HG02571 (cell line): ENCODE data around the gene SS18.

Experiments
- ATAC-seq: cut with Tn5 transposase; IDR thresholded peaks from one replicate; pipeline ENCODE4 v1.9.1; 2021; ENCODE audit warnings: mild to moderate bottlenecking, moderate library complexity; ENCODE audit not compliant: unreplicated experiment

SS18 gene

DNA sequence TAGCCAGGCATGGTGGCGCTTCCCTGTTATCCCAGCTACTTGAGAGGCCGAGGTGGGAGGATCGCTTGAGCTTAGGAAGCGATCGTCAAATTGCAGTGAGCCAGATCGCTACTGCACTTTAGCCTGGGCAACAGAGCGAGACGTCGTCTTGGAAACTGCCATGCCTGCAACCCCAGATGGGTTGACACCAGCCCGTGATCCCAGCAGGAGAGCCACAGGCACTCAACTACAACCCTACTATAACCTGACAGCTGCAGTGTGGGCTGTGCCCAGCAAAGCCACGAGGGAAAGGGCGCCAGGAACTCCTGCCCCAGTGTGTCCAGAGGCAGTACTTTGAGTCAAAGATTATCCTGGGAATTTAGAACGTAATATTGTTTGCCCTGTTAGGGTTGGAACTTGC lies 85.6 kb downstream of the SS18 start:
- ATAC-seq = no peak

DNA sequence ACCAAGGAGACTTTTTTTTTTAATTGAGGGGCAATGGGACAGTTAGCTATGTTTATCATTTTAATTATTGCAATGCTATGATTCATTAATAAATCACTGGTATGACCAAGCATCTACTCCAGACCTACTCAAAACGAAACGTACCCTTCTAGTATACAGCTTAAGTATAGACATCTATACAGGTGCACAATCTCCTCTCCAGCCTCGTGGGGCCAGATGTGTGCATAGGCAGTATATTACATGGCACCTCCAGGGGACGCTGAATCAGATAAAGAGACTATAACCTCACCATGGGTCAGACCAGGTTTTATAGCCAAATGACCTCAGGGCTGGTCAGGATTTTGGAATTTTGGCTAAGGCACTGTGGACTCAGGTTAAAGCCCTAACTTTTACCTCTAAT lies 86.6 kb downstream of the SS18 start:
- ATAC-seq = no peak

DNA sequence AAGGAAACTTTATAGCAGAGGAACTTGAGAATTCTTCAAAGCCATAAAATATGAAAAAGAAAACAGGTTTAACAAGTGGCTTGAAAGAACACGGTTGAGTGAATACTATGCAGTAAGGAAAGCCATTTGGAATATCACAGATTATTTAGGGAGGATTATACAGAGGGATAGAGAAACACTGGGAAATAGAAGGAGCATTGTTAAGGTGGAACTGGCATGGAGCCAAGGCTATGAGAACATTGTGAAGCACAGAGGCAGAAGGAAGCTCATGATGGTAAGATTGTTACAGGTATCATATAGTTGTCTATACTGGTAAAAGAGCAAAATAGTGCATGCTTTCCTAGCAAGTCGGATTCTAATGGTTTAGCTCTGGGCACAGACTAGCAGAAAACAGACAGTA lies 87.1 kb downstream of the SS18 start:
- no peak for ATAC-seq

DNA sequence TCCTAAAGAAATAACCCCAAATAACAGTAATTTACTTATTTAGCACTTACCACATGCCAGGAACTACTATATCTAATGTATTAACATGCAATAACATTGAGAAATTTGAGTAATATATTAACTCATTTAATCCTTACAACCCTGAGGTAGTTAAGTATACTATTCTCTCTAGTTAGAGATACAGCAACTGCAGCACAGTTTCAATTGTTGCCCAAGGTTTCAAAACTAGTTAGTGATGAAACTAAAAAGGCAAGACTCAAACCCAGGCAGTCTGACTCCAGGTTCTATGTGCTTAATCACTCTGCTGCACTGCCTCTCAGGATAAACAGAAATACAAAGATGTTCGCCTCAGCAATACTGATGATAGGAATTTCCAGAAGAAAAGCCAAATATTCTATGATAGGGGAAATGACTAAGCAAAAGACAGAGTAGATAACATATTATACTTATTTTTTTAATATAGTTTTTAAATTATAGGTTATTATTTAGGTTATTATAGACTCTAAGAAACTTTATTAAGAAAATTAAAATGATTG lies 88.0 kb downstream of the SS18 start:
- no peak for ATAC-seq

DNA sequence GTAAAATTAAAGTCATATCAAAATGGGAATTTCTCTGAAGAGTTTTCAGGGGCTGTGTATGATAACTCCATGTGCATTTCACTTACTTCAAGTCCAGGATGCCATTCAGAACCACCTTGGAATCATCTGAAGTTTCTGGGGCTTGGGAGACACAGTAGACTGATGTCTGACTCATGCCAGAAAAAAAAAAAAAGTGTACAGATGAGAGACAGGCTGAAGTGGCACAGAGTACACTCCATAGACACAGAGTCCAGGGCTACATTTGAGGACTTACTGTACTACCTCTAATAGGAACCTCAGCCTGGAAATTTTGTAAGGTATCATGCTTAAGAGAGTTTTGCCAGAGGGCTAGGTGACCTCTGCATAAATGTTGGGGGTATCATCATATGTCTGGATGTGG lies 92.0 kb downstream of the SS18 start:
- ATAC-seq = no peak

DNA sequence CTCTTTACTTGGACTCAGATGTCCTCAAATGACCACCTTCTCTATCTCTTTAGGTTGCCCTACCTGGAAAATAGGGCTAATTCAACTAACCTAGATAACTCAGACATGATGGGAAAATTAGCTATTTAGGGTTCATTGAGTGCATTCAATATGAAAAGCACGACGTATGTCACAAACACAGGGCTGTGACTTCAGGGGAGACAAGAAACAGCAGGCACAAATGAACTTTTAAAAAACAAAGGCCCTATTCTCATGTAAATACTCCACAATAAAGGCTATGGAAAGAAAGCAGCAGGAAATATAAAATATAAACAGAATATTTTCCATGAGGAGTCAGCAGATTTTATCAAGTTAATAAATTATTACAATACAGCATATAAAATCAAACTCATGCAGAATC lies 97.8 kb downstream of the SS18 start:
- ATAC-seq = no peak

DNA sequence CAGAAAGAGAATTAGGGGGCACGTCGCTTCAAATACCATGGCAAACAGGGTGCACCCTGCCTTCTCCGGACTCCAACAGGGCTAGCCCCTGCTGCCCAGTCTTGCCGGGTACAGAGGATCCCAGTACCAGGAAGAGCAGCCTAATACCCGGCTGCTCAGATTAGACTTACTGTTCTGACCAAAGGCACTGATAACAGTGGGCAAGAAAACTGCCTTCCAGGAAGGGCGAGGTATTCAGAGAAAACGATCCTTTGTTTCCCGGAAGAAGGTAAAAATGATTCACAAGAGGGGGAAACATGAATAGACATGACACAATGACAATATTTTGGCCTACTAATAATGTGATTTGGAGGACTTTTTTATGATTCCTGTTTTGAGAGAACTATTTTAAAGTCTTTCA lies 99.9 kb downstream of the SS18 start:
- no peak for ATAC-seq

DNA sequence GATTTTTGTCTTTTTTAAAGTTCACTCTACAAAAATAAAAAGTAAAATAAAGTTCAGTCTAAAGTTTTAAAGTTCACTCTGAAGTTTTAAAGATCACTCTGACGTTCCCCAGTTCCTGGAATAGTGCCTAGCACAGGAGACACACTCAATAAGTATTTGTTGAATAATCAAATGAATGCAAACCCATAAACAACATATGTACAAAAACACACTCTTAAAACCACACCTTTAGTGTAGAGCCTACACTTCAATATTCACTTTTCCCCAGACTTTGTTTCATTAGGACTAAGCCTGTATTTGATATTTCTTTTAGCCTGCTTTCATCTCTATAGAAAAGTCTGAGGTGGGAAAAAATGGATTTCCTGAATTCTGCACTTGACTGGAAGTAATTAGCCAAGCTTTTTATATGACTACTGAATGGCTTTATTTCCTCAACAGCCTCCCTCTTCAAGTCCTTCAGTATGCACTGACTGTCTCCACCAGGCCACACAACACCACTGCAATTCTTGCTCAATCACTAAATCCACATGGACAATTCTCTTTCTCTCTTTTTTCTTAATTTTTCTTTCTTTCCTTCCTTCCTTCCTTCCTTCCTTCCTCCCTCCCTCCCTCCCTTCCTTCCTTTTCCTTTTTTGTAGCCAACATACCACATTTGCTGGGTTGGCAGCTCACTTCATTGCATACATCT lies 104.6 kb downstream of the SS18 start:
- ATAC-seq = no peak

DNA sequence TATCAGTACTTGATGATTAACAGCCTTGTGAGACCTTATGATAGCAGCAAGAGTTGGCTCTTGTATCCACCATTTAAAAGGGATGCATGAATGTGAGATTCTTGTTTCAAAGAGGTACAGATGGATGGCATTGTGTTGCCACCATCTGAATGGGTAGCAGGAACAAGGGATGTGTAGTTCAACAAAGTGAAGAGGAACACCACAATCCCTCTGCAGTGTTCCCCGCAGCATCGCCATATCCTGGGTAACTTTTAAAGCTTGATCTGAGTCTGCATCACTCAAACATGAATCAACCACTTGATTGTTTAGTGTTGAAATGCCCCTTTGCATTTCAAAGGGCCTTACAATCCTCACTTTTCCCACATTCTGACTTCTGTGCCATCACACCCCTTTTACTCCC lies 106.7 kb downstream of the SS18 start:
- ATAC-seq = no peak

DNA sequence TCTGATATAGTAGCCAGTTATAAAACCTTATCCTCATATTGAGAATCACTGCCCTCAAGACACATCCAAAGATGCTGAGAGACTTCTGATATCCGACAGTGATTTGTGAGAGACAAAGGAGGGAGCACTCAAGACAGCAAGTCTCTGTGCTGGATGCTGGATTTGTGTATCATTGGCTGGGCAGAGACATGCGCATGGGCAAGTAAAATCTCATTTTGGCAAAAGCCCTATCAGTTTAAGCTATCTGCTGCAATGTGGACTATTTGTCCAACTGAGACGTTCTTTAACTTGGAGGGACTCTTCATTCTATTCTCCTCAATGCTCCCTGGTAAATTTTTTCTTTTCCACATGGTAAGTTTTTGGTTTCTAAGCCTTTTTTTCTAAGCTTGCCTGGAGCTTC lies 107.5 kb downstream of the SS18 start:
- ATAC-seq = no peak

DNA sequence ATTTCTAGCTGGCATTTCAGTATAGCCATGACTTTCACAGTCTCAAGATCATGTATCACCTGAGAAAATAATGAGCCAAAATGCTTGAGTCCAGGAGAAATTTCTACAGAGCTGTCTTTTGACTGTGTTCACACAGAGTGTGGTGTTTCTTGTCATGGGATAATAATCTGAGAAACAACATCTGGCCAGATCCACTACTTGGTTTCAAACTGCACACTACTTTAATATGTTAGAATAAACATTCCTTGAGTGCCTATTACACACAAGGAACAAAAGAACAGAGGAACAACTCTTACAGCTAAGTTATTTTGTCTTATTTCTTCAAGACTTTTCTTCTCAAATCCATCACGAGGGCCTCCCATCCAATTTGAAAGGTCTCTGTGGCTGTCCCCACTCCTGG lies 108.3 kb downstream of the SS18 start:
- ATAC-seq = no peak

DNA sequence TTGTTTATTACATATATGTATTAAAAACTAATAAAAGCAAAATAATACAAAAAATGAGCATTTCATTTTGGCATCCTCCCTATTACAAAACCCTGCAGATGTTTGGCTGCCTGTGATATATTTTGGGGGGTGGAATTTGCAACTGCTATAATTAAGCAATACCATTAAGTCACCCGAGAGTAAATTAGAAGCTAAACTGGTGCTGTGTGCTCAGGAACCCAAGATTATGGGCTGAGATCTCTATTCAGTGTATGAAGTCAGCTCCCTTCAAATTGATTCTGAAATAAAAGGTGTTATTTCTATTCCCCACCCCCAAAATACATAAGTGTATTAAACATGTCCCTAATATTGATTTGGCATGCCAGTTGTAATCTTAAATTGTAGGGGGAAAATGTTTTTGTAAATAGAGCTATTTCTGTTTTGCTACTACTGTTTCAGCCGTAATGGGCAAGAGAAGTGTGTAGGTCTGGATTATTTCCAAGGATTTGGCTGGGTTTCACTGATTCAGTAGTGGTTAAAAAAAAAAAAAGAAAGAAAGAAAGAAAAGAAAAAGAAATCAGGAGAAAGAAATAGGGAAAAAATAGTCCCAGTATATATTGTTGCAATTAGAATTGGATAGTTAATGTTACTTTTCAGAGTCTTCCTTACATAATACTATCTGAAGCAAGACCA lies 110.9 kb downstream of the SS18 start:
- no peak for ATAC-seq

DNA sequence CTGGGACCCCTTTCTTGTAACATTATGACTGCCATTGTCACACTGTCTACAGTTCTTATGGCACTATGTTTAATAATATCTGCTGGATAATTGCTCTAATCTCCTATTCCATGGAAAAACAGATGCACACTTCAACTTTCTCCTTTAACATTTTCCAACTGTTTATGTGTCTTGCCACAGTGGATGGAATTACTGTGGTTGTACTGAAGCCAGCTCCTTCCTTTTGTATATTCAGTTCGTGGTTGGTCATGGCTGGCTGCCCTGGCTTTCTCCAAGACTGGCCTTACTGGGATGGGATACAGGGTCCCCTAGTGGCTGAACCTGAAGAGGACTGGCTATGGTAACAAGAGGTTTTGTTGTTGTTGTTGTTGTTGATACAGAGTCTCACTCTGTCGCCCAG lies 113.9 kb downstream of the SS18 start:
- ATAC-seq = no peak

DNA sequence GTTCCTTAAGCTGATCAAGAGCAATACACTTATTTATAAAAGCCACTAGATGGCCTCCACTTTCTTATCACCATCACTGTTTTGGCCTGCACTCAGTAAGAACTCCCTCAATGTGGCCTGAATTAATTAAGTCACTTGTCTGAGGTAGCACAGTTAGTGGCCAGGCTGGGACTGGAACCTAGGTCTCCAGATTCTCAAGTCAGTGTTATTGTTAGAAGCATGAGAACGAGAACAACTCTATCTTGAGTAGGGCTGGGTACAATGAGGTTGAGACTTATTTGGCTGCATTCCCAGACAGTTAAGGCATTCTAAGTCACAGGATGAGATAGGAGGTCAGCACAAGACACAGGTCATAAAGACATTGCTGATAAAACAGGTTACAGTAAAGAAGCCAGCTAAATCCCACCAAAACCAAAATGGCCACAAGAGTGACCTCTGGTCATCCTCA lies 115.8 kb downstream of the SS18 start:
- ATAC-seq = no peak
